H54 (cell line): ENCODE results near the gene MAPK11.
A peak's percentile ranks its signal among the peaks of the same experiment; 100 is the strongest.

Source experiments
- DNase-seq: peaks from one replicate; pipeline ENCODE4 v3.0.0; 2011; ENCODE audit warnings: low spot score, mixed read lengths; ENCODE audit not compliant: insufficient read length
- FAIRE-seq: peaks from 3 replicates; lab custom pipeline; 2011; peaks lifted over from hg19 to GRCh38; lab: Jason Lieb, UNC
- POLR2A ChIP-seq: IDR thresholded peaks from 2 replicates; pipeline ENCODE4 v1.6.1; 2011; ENCODE audit warnings: low read depth, mild to moderate bottlenecking, low read length

Gene MAPK11

GRCh38 chr22:50261615-50262459, 8.3 kb downstream of the MAPK11 start, which contains the start of gene MAPK12:
Gene MAPK12, minus strand, starts transcription at chr22:50261683. Its CDS starts 174 bp downstream, at chr22:50261509.
- TF ChIP-seq POLR2A = no peak
- DNase-seq (peak; percentile 56), FAIRE-seq (no peak)

GRCh38 chr22:50260801-50261614, 9.2 kb downstream of the MAPK11 start:
- TF ChIP-seq POLR2A = no peak
- DNase-seq = no peak
- FAIRE-seq = no peak

GRCh38 chr22:50260434-50260800, 9.8 kb downstream of the MAPK11 start:
- DNase-seq (no peak), FAIRE-seq (no peak)
- TF ChIP-seq POLR2A = no peak

- TF ChIP-seq POLR2A = no peak
- FAIRE-seq (no peak), DNase-seq (no peak)
Observed at GRCh38 chr22:50259302-50259701, 10.9 kb downstream of the MAPK11 start.

GRCh38 chr22:50258361-50259292, 11.6 kb downstream of the MAPK11 start:
- DNase-seq (no peak), FAIRE-seq (no peak)
- TF ChIP-seq POLR2A = no peak

- no peak for TF ChIP-seq POLR2A
- DNase-seq (no peak), FAIRE-seq (no peak)
Observed at GRCh38 chr22:50257451-50258360, 12.5 kb downstream of the MAPK11 start.

GRCh38 chr22:50257041-50257440, 13.1 kb downstream of the MAPK11 start:
- DNase-seq (no peak), FAIRE-seq (no peak)
- TF ChIP-seq POLR2A = no peak

- no peak for TF ChIP-seq POLR2A
- FAIRE-seq (no peak), DNase-seq (no peak)
Observed at GRCh38 chr22:50256258-50256862, 13.8 kb downstream of the MAPK11 start.

GRCh38 chr22:50255607-50256006, 14.6 kb downstream of the MAPK11 start:
- DNase-seq (no peak), FAIRE-seq (no peak)
- TF ChIP-seq POLR2A = no peak

GRCh38 chr22:50255099-50255498, 15.1 kb downstream of the MAPK11 start:
- no peak for FAIRE-seq
- DNase-seq = no peak
- no peak for TF ChIP-seq POLR2A

GRCh38 chr22:50253941-50254340, 16.2 kb downstream of the MAPK11 start:
- FAIRE-seq (no peak), DNase-seq (no peak)
- no peak for TF ChIP-seq POLR2A

GRCh38 chr22:50253046-50253915, 16.9 kb downstream of the MAPK11 start:
- no peak for TF ChIP-seq POLR2A
- DNase-seq (no peak), FAIRE-seq (no peak)
